NCI-H1436 treated with DMSO at 0.1 percent for 48 hours (cell line): ENCODE results near the gene SHISA3.
"Not testable (repeated sequence)": the region's sequence is repeated elsewhere in the genome, so short reads cannot be mapped to it uniquely, and the experiment has no call there.

ENCODE experiments used
- DNase-seq: peaks from one replicate; lab custom pipeline; 2025; lab: John Stamatoyannopoulos, UW

Gene SHISA3

GRCh38 chr4:42396752-42397634, at the start of gene SHISA3:
TSS of gene SHISA3 (plus strand) at chr4:42397488. CDS start at chr4:42398057, 569 bp downstream.
- DNase-seq = no peak

- DNase-seq = no peak
Observed at GRCh38 chr4:42348247-42348646, 49.0 kb upstream of the SHISA3 start.

GRCh38 chr4:42348692-42349091, 48.6 kb upstream of the SHISA3 start:
- no peak for DNase-seq

- DNase-seq = no peak
Observed at GRCh38 chr4:42350611-42351182, 46.6 kb upstream of the SHISA3 start.

GRCh38 chr4:42352049-42352448, 45.2 kb upstream of the SHISA3 start:
- no peak for DNase-seq

GRCh38 chr4:42357325-42357724, 40.0 kb upstream of the SHISA3 start:
- no peak for DNase-seq

GRCh38 chr4:42359711-42360110, 37.6 kb upstream of the SHISA3 start:
- DNase-seq = no peak

- DNase-seq = no peak
Observed at GRCh38 chr4:42360256-42360669, 37.0 kb upstream of the SHISA3 start.

GRCh38 chr4:42361456-42361855, 35.8 kb upstream of the SHISA3 start:
- no peak for DNase-seq

- DNase-seq = no peak
Observed at GRCh38 chr4:42362591-42362990, 34.7 kb upstream of the SHISA3 start.

GRCh38 chr4:42363614-42364013, 33.7 kb upstream of the SHISA3 start:
- no peak for DNase-seq

GRCh38 chr4:42364266-42365053, 32.8 kb upstream of the SHISA3 start:
- DNase-seq = no peak

- no peak for DNase-seq
Observed at GRCh38 chr4:42366959-42367358, 30.3 kb upstream of the SHISA3 start.

- DNase-seq = no peak
Observed at GRCh38 chr4:42369489-42369888, 27.8 kb upstream of the SHISA3 start.

- no peak for DNase-seq
Observed at GRCh38 chr4:42371305-42372252, 25.7 kb upstream of the SHISA3 start.

GRCh38 chr4:42372303-42372702, 25.0 kb upstream of the SHISA3 start:
- not testable (repeated sequence) for DNase-seq

- DNase-seq = no peak
Observed at GRCh38 chr4:42377497-42377896, 19.8 kb upstream of the SHISA3 start.

GRCh38 chr4:42381666-42382065, 15.6 kb upstream of the SHISA3 start:
- DNase-seq = no peak

GRCh38 chr4:42385516-42385915, 11.8 kb upstream of the SHISA3 start:
- no peak for DNase-seq

GRCh38 chr4:42390622-42391354, 6.5 kb upstream of the SHISA3 start:
- no peak for DNase-seq

GRCh38 chr4:42391355-42391664, 6.0 kb upstream of the SHISA3 start:
- no peak for DNase-seq
